CD1c-positive myeloid dendritic cell (primary cell): ENCODE measurements around the gene CAMK2B.
A peak's percentile ranks its signal among the peaks of the same experiment; 100 is the strongest.

Experiments
- DNase-seq: peaks from one replicate; pipeline ENCODE4 v3.0.0-alpha.2; 2016; ENCODE audit errors: extremely low spot score

CAMK2B gene

GRCh38 chr7:44309271-44310091 is 15.9 kb downstream of the CAMK2B start:
- peak; percentile 54 for DNase-seq

GRCh38 chr7:44308596-44309270 is 16.7 kb downstream of the CAMK2B start:
- DNase-seq = no peak

- no peak for DNase-seq
These were observed 17.3 kb downstream of the CAMK2B start for GRCh38 chr7:44307905-44308595.

GRCh38 chr7:44307301-44307900 is 18.0 kb downstream of the CAMK2B start:
- peak; percentile 5 for DNase-seq

GRCh38 chr7:44306606-44307005 is 18.8 kb downstream of the CAMK2B start:
- no peak for DNase-seq

GRCh38 chr7:44305564-44306507 is 19.6 kb downstream of the CAMK2B start:
- no peak for DNase-seq

- no peak for DNase-seq
These were observed 30.9 kb downstream of the CAMK2B start for GRCh38 chr7:44294325-44295069.

GRCh38 chr7:44293561-44294324 is 31.7 kb downstream of the CAMK2B start:
- no peak for DNase-seq

- no peak for DNase-seq
These were observed 32.4 kb downstream of the CAMK2B start for GRCh38 chr7:44292876-44293560.

GRCh38 chr7:44292420-44292817 is 33.0 kb downstream of the CAMK2B start:
- DNase-seq = no peak

GRCh38 chr7:44291733-44292419 is 33.5 kb downstream of the CAMK2B start:
- DNase-seq = no peak

GRCh38 chr7:44291066-44291732 is 34.2 kb downstream of the CAMK2B start:
- peak; percentile 57 for DNase-seq

- DNase-seq = no peak
These were observed 35.2 kb downstream of the CAMK2B start for GRCh38 chr7:44290252-44290620.

GRCh38 chr7:44289341-44290251 is 35.8 kb downstream of the CAMK2B start:
- DNase-seq = no peak

GRCh38 chr7:44288811-44289340 is 36.5 kb downstream of the CAMK2B start:
- DNase-seq = no peak

- no peak for DNase-seq
These were observed 37.1 kb downstream of the CAMK2B start for GRCh38 chr7:44288381-44288685.
